ENCODE measurements around the gene SYAP1. TPM values are rescaled to one million over a fixed set of nuclear protein-coding genes. Genes with fewer than 3 reads are reported as not detected.

The SYAP1 gene
- total and polyA plus RNA-seq, 4 donors: 9.6 to 29.0 (median 21.3) TPM

DNA sequence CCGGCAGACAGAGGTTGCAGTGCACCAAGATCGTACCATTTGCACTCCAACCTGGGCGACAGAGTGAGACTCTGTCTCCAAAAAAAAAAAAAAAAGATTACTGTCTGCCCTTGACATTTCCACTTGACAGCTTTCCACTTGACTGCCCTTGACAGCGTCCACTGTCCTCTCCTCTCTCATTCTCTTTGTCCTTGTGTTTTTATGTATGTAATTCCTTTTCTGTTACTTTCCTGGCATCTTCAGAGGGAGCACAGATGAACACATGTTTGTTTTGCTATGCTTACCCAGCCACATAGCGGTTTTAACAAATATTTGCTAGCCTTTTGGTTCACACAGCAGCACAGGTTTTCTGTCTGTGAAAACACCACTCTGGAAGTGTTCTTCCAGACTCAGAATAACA lies 26.2 kb downstream of the SYAP1 start (continued):
- TF ChIP-seq HNF4A (conservative IDR thresholded peaks at IDR 0.05): peak; percentile 12 to 37
- TF ChIP-seq GABPA (IDR thresholded peaks at IDR 0.05 in 1 of 2, conservative IDR thresholded peaks at IDR 0.05 in 1 of 2): no peak
- no peak for TF ChIP-seq REST (IDR thresholded peaks at IDR 0.05)

DNA sequence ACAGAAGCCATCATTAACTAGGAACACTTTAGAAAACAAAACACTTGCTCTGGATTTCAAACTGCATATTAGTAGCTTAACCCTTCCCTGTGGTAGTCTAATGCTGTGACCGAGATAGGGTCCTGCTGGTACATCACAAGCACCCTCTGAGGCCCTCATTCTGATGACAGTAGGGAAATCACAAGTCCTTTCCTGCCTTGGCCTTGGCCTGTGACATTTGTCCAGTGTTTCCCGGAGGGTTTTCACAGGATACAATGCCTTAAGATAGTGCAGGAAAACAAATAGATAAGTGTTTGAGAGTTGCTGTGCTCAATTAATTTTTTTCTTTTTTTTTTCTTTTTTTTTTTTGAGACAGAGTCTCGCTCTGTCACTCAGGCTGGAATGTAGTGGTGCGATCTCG lies 29.0 kb downstream of the SYAP1 start:
- 82% methylated on average over 5 of the region's 5 CpGs for WGBS
- peaks cover 4 to 34% (median 16%) of the 10 kb centered on the region in 4 donors for H3K36me3 ChIP-seq (ENCODE audit: control insufficient read depth in 4 of 4, insufficient read depth in 3 of 4, low read depth in 1 of 4, low read length in 3 of 4)
- no peak overlapping the region for H3K4me3 ChIP-seq (ENCODE audit: low read depth in 1 of 3, low read length in 3 of 3)

GRCh38 chrX:16750136-16750535 lies 30.7 kb downstream of the SYAP1 start:
- peaks cover 3 to 7% (median 5%) of the 10 kb centered on the region in 4 donors for H3K4me1 ChIP-seq (ENCODE audit: control insufficient read depth in 4 of 4, insufficient read depth in 4 of 4, low read length in 3 of 4)
- H3K27me3 ChIP-seq (ENCODE audit: control insufficient read depth in 4 of 4, insufficient read depth in 4 of 4, low read length in 3 of 4): no peaks in the 10 kb centered on the region
- no peak for DNase-seq (ENCODE audit: low spot score)
- H3K27ac ChIP-seq (ENCODE audit: low read depth in 1 of 2, low read length in 2 of 2): no peak overlapping the region
- no peak overlapping the region for H3K9ac ChIP-seq (ENCODE audit: low read depth in 1 of 2, low read length in 2 of 2)
- peaks cover 4 to 40% (median 19%) of the 10 kb centered on the region in 4 donors for H3K36me3 ChIP-seq (ENCODE audit: control insufficient read depth in 4 of 4, insufficient read depth in 3 of 4, low read depth in 1 of 4, low read length in 3 of 4)
- 95% methylated on average over 7 of the region's 7 CpGs for WGBS
- H3K9me3 ChIP-seq (ENCODE audit: control insufficient read depth in 4 of 4, low read length in 3 of 4): no peaks in the 10 kb centered on the region
- no peak overlapping the region for H3K4me3 ChIP-seq (ENCODE audit: low read depth in 1 of 3, low read length in 3 of 3)
- TF ChIP-seq YY1 (IDR thresholded peaks at IDR 0.05) (no peak), FOXA1 (IDR thresholded peaks at IDR 0.05) (no peak), RAD21 (IDR thresholded peaks at IDR 0.05) (no peak), HNF4G (IDR thresholded peaks at IDR 0.05) (no peak), TAF1 (conservative IDR thresholded peaks at IDR 0.05) (no peak), ATF3 (IDR thresholded peaks at IDR 0.05) (no peak), FOXA2 (IDR thresholded peaks at IDR 0.05) (no peak), REST (IDR thresholded peaks at IDR 0.05) (no peak)

More for the DNA sequence above, 29.0 kb downstream of the SYAP1 start:
- DNase-seq (ENCODE audit: low spot score): no peak
- Histone ChIP-seq H3K4me1 (ENCODE audit: control insufficient read depth in 4 of 4, insufficient read depth in 4 of 4, low read length in 3 of 4) (peaks cover 6 to 22% (median 17%) of the 10 kb centered on the region in 4 donors), H3K27me3 (ENCODE audit: control insufficient read depth in 4 of 4, insufficient read depth in 4 of 4, low read length in 3 of 4) (no peaks in the 10 kb centered on the region), H3K27ac (ENCODE audit: low read depth in 1 of 2, low read length in 2 of 2) (no peak overlapping the region), H3K9me3 (ENCODE audit: control insufficient read depth in 4 of 4, low read length in 3 of 4) (no peaks in the 10 kb centered on the region), H3K9ac (ENCODE audit: low read depth in 1 of 2, low read length in 2 of 2) (no peak overlapping the region)
- TF ChIP-seq, protein P1, sequence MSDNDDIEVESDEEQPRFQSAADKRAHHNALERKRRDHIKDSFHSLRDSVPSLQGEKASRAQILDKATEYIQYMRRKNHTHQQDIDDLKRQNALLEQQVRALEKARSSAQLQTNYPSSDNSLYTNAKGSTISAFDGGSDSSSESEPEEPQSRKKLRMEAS (IDR thresholded peaks at IDR 0.05): no peak
- TF ChIP-seq HNF4A (conservative IDR thresholded peaks at IDR 0.05) (no peak), NR2F2 (IDR thresholded peaks at IDR 0.05) (peak; percentile 93), JUND (IDR thresholded peaks at IDR 0.05) (no peak)

Measured in liver (tissue), 9 donors.